Fibroblast of lung (primary cell): Measurements from ENCODE around the gene C19orf38. TPM values are rescaled to one million over a fixed set of nuclear protein-coding genes. Genes with fewer than 3 reads are reported as not detected.

Source experiments
- DNase-seq, 2 donors: peaks; one replicate each; pipeline versions ENCODE4 v3.0.0 to v3.0.0-alpha.2; 2010; ENCODE audit warnings: low read depth in 2 of 2
- H2AFZ ChIP-seq: 2 replicates; pipeline ENCODE4 v1.5.1; 2012; ENCODE audit warnings: low read length, control low read depth, inconsistent platforms
- H3K27ac ChIP-seq: 2 replicates; pipeline ENCODE4 v1.5.1; 2011; ENCODE audit warnings: low read length, control low read depth; ENCODE audit not compliant: insufficient read depth
- H3K27me3 ChIP-seq: 2 replicates; pipeline ENCODE4 v1.5.1; 2011; ENCODE audit warnings: mild to moderate bottlenecking, low read length; ENCODE audit not compliant: control insufficient read depth, insufficient read depth
- H3K36me3 ChIP-seq: 2 replicates; pipeline ENCODE4 v1.5.1; 2011; ENCODE audit warnings: low read length; ENCODE audit not compliant: control insufficient read depth, insufficient read depth
- H3K4me1 ChIP-seq: 2 replicates; pipeline ENCODE4 v1.5.1; 2011; ENCODE audit warnings: low read length; ENCODE audit not compliant: control insufficient read depth, insufficient read depth; ENCODE audit errors: extremely low read depth
- H3K4me2 ChIP-seq: 2 replicates; pipeline ENCODE4 v1.5.1; 2011; ENCODE audit warnings: low read length, control low read depth; ENCODE audit not compliant: insufficient read depth; ENCODE audit errors: extremely low read depth
- H3K4me3 ChIP-seq, 4 experiments: fragments of 200-600 bp in 1 of 4; sonication (generic) in 1 of 4; replicated peaks in 1 of 4; 2 replicates each; pipeline ENCODE4 v1.5.1; 2011 to 2016; ENCODE audit warnings: low read length in 4 of 4, low read depth in 3 of 4, mild to moderate bottlenecking in 3 of 4, control low read depth in 2 of 4, inconsistent platforms in 1 of 4, mixed read lengths in 1 of 4; ENCODE audit not compliant: insufficient read depth in 1 of 4; ENCODE audit errors: control extremely low read depth in 1 of 4
- H3K79me2 ChIP-seq: 2 replicates; pipeline ENCODE4 v1.5.1; 2012; ENCODE audit warnings: mild to moderate bottlenecking, low read length, inconsistent platforms; ENCODE audit not compliant: control insufficient read depth, insufficient read depth
- H3K9ac ChIP-seq: 2 replicates; pipeline ENCODE4 v1.5.1; 2011; ENCODE audit warnings: mild to moderate bottlenecking, low read length, control low read depth; ENCODE audit not compliant: insufficient read depth
- H3K9me3 ChIP-seq: 2 replicates; pipeline ENCODE4 v1.5.1; 2012; ENCODE audit warnings: low read depth, low read length; ENCODE audit not compliant: control insufficient read depth, insufficient read depth
- H4K20me1 ChIP-seq: 2 replicates; pipeline ENCODE4 v1.5.1; 2011; ENCODE audit warnings: low read length; ENCODE audit not compliant: control insufficient read depth, insufficient read depth; ENCODE audit errors: extremely low read depth
- CTCF ChIP-seq, 2 donors: IDR thresholded peaks in 1 of 2; conservative IDR thresholded peaks in 1 of 2; 1 replicate in 1 of 2; 2 replicates in 1 of 2; pipeline ENCODE4 v1.5.1; 2011 to 2012; ENCODE audit warnings: low read length in 2 of 2, control low read depth in 1 of 2, inconsistent platforms in 1 of 2, low read depth in 1 of 2, mild to moderate bottlenecking in 1 of 2
- EZH2 ChIP-seq: IDR thresholded peaks from 2 replicates; pipeline ENCODE4 v1.5.1; 2012; ENCODE audit warnings: low read length, control low read depth, mild to moderate bottlenecking; ENCODE audit errors: missing control alignments
- polyA plus RNA-seq, 2 donors: library from polyadenylated mRNA; depleted of rRNA in 1 of 2; stranded (reverse) in 1 of 2; unstranded in 1 of 2; fragments of >200 nt; gene quantifications; 2 replicates each; pipeline ENCODE4 v1.2.1, GENCODE V29; 2011 to 2012; ENCODE audit warnings: missing spikeins in 1 of 2
- total RNA-seq: library from RNA; depleted of rRNA; stranded (reverse); fragments of >200 nt; gene quantifications from 2 replicates; pipeline ENCODE4 v1.2.1, GENCODE V29; 2014

C19orf38 gene
- total and polyA plus RNA-seq, 2 donors (not counting 1 experiment from before 2014, with no cell fraction given), result 0.08 to 1.3 TPM

- H3K79me2 ChIP-seq, result peaks cover 14% of the 10 kb centered on the region
- H3K4me2 ChIP-seq, result no peak overlapping the region
- TF ChIP-seq CTCF (conservative IDR thresholded peaks at IDR 0.05 in 1 of 2, IDR thresholded peaks at IDR 0.05 in 1 of 2; ENCODE audit: low read depth in 1 of 2, low read length in 2 of 2) (no peak), EZH2 (no peak)
- H3K27me3 ChIP-seq, result no peaks in the 10 kb centered on the region
- no peak overlapping the region for H3K4me3 ChIP-seq
- H2AFZ ChIP-seq, result no peak overlapping the region
- H3K9ac ChIP-seq, result no peak overlapping the region
- H3K9me3 ChIP-seq, result no peaks in the 10 kb centered on the region
- H3K36me3 ChIP-seq, result no peaks in the 10 kb centered on the region
- H3K27ac ChIP-seq, result no peak overlapping the region
- DNase-seq, result no peak
- no peaks in the 10 kb centered on the region for H4K20me1 ChIP-seq
- no peaks in the 10 kb centered on the region for H3K4me1 ChIP-seq
Observed at GRCh38 chr19:10892256-10892655, 44.0 kb downstream of the C19orf38 start.

- no peak for DNase-seq
- Histone ChIP-seq H3K9me3 (no peaks in the 10 kb centered on the region), H3K4me2 (no peak overlapping the region), H4K20me1 (no peaks in the 10 kb centered on the region), H3K9ac (no peak overlapping the region), H2AFZ (no peak overlapping the region), H3K4me1 (no peaks in the 10 kb centered on the region), H3K79me2 (peaks cover 20% of the 10 kb centered on the region), H3K4me3 (no peak overlapping the region), H3K27me3 (no peaks in the 10 kb centered on the region), H3K36me3 (no peaks in the 10 kb centered on the region), H3K27ac (no peak overlapping the region)
- TF ChIP-seq EZH2, result no peak
- no peak for TF ChIP-seq CTCF (conservative IDR thresholded peaks at IDR 0.05 in 1 of 2, IDR thresholded peaks at IDR 0.05 in 1 of 2; ENCODE audit: low read depth in 1 of 2, low read length in 2 of 2)
Observed at GRCh38 chr19:10894911-10895213, 46.6 kb downstream of the C19orf38 start.

- H3K9me3 ChIP-seq, result no peaks in the 10 kb centered on the region
- no peaks in the 10 kb centered on the region for H4K20me1 ChIP-seq
- H3K27me3 ChIP-seq, result no peaks in the 10 kb centered on the region
- no peaks in the 10 kb centered on the region for H3K36me3 ChIP-seq
- H3K4me2 ChIP-seq, result no peak overlapping the region
- H3K4me3 ChIP-seq, result no peak overlapping the region
- no peak overlapping the region for H3K9ac ChIP-seq
- peaks cover 20% of the 10 kb centered on the region for H3K79me2 ChIP-seq
- no peak overlapping the region for H2AFZ ChIP-seq
- TF ChIP-seq EZH2 (no peak), CTCF (conservative IDR thresholded peaks at IDR 0.05 in 1 of 2, IDR thresholded peaks at IDR 0.05 in 1 of 2; ENCODE audit: low read depth in 1 of 2, low read length in 2 of 2) (no peak)
- no peak overlapping the region for H3K27ac ChIP-seq
- no peak for DNase-seq
- no peaks in the 10 kb centered on the region for H3K4me1 ChIP-seq
Observed at GRCh38 chr19:10895363-10895762, 47.1 kb downstream of the C19orf38 start.
